Activated CD4-positive, alpha-beta T cell treated with anti-CD3 and anti-CD28 coated beads for 36 hours (primary cell): ENCODE data around the gene ZIC4. TPM values are rescaled to one million over a fixed set of nuclear protein-coding genes. Genes with fewer than 3 reads are reported as not detected.

ENCODE experiments used
- ATAC-seq: fragments of 200-7000 bp; cut with Tn5 transposase; one replicate; pipeline ENCODE4 v1.10.0; 2021; ENCODE audit warnings: mild to moderate bottlenecking, moderate library complexity
- CTCF ChIA-PET: fragments of 350-600 bp; sonication (Branson Sonifier 250); formaldehyde crosslinking; loops from one replicate; lab custom pipeline; 2021; ENCODE audit warnings: antibody characterized with exemption; lab: Charles Lee
- POLR2A ChIA-PET: fragments of 350-600 bp; sonication (Branson Sonifier 250); formaldehyde crosslinking; loops from one replicate; lab custom pipeline; 2021; ENCODE audit warnings: antibody characterized with exemption, inconsistent platforms; lab: Charles Lee
- DNase-seq: peaks from one replicate; pipeline ENCODE4 v3.0.0-alpha.2; 2020
- H3K27ac Mint-ChIP-seq: one replicate; pipeline ENCODE4 v1.8.0; 2021; ENCODE audit warnings: mixed read lengths
- H3K27me3 Mint-ChIP-seq: one replicate; pipeline ENCODE4 v1.8.0; 2021; ENCODE audit warnings: mixed read lengths
- H3K36me3 Mint-ChIP-seq: one replicate; pipeline ENCODE4 v1.8.0; 2021; ENCODE audit warnings: low read depth, mixed read lengths
- H3K4me1 Mint-ChIP-seq: one replicate; pipeline ENCODE4 v1.8.0; 2021; ENCODE audit warnings: mixed read lengths
- H3K4me3 Mint-ChIP-seq: one replicate; pipeline ENCODE4 v1.8.0; 2021; ENCODE audit warnings: mild to moderate bottlenecking, moderate library complexity, mixed read lengths
- H3K9me3 Mint-ChIP-seq: one replicate; pipeline ENCODE4 v1.8.0; 2021; ENCODE audit warnings: low read depth, mixed read lengths
- intact Hi-C, 2 experiments: fragments of 100-400 bp; cut with DNase I in 1 of 2; cut with micrococcal nuclease in 1 of 2; formaldehyde crosslinking; loops; one replicate each; pipeline versions ENCODE4 v1.14.2 to v1.15.1; 2022 to 2024; cut with DNase I, micrococcal nuclease
- total RNA-seq, 2 experiments: library from RNA; stranded (reverse); gene quantifications; one replicate each; pipeline ENCODE4 v1.2.3, GENCODE V29; 2021

The ZIC4 gene
- total RNA-seq, result not detected

GRCh38 chr3:147406028-147406931 is at the start of gene ZIC4:
TSS of gene ZIC4 (minus strand) at chr3:147406543. CDS start at chr3:147402797, 3,746 bp downstream.
- H3K36me3 Mint-ChIP-seq, result peaks cover 18% of the 10 kb centered on the region
- H3K4me1 Mint-ChIP-seq, result peaks cover 24% of the 10 kb centered on the region
- H3K9me3 Mint-ChIP-seq, result peaks cover 5% of the 10 kb centered on the region
- POLR2A ChIA-PET, result no interaction called here
- H3K27me3 Mint-ChIP-seq, result peaks cover 74% of the 10 kb centered on the region
- DNase-seq, result no peak
- no peak within 1 kb of the TSS for H3K27ac Mint-ChIP-seq
- no peak within 1 kb of the TSS for H3K4me3 Mint-ChIP-seq
- ATAC-seq, result no peak
- CTCF ChIA-PET, result no interaction called here
- intact Hi-C loops, result no loop called here

DNA sequence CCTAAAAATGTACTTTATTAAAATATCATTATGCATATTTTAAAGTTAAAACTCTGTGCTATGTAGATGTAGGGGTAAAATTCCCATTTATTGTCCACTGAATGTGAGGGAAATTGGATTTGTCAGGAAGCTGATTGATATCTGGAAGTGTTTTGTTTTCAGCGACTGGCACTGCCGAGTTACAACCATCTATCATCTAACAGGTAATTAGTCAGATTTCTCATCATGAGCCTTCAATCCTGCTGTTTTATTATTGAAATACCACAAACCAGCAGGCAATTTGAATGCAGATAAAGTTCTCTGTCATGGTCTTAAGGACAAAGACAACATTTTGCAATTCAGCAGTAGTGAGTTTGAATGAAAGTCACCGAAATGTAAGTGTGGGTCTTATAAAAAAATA is 43.3 kb upstream of the ZIC4 start:
- H3K27ac Mint-ChIP-seq, result no peak overlapping the region
- intact Hi-C loops, result no loop called here
- DNase-seq, result no peak
- no peaks in the 10 kb centered on the region for H3K27me3 Mint-ChIP-seq
- H3K4me3 Mint-ChIP-seq, result no peak overlapping the region
- POLR2A ChIA-PET, result no interaction called here
- ATAC-seq, result no peak
- H3K9me3 Mint-ChIP-seq, result no peaks in the 10 kb centered on the region
- no peaks in the 10 kb centered on the region for H3K4me1 Mint-ChIP-seq
- no peaks in the 10 kb centered on the region for H3K36me3 Mint-ChIP-seq
- CTCF ChIA-PET, result no interaction called here

DNA sequence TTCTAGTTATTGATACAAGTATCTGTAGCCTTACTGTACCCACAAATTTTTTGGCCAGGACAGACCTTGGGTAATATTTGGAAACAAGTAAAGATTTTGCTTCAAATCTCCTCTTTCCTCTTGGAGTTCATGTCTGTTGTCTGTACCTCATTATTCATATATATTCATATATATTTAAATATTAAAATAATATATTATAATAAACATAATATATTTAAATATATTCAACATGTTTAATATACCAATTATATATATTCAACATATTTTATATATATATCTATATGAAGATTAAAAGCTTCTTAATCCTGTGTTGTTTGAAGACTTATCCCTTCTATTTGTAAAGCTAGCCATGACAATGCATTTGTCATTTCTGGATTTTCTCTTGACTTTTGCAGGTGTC is 40.9 kb upstream of the ZIC4 start:
- ATAC-seq (no peak), DNase-seq (no peak)
- no peak overlapping the region for H3K4me3 Mint-ChIP-seq
- H3K36me3 Mint-ChIP-seq, result no peaks in the 10 kb centered on the region
- H3K27me3 Mint-ChIP-seq, result no peaks in the 10 kb centered on the region
- H3K9me3 Mint-ChIP-seq, result no peaks in the 10 kb centered on the region
- H3K4me1 Mint-ChIP-seq, result no peaks in the 10 kb centered on the region
- no peak overlapping the region for H3K27ac Mint-ChIP-seq
- POLR2A ChIA-PET, result no interaction called here
- intact Hi-C loops, result no loop called here
- CTCF ChIA-PET, result interaction anchor here (1.1 kb wide), 1 partner anchor 207 kb away, joined by 3 read pairs; no protein-coding TSS in a partner anchor

DNA sequence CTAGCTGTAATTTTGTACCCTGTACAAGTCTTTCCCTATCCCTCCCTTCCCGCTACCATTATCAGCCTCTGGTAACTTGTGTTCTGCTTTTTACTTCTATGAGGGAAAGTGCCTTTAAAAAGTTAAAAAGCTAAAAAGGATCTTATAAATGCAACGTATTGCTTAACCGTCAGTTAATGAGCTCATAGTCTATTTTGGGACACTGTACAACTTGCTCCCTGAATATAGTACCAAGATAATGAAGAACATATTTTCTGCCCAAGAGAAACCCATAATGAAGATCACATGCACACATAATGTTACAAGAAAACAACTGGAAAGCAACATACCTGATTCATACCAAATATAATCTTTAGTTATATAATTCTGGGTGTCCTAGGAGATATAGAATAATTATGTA is 25.4 kb upstream of the ZIC4 start:
- ChIA-PET POLR2A (no interaction called here), CTCF (no interaction called here)
- no peak overlapping the region for H3K4me3 Mint-ChIP-seq
- H3K27ac Mint-ChIP-seq, result no peak overlapping the region
- no peak for DNase-seq
- H3K27me3 Mint-ChIP-seq, result peaks cover 8% of the 10 kb centered on the region
- no peak for ATAC-seq
- no peaks in the 10 kb centered on the region for H3K4me1 Mint-ChIP-seq
- H3K9me3 Mint-ChIP-seq, result no peaks in the 10 kb centered on the region
- H3K36me3 Mint-ChIP-seq, result no peaks in the 10 kb centered on the region
- intact Hi-C loops, result no loop called here

DNA sequence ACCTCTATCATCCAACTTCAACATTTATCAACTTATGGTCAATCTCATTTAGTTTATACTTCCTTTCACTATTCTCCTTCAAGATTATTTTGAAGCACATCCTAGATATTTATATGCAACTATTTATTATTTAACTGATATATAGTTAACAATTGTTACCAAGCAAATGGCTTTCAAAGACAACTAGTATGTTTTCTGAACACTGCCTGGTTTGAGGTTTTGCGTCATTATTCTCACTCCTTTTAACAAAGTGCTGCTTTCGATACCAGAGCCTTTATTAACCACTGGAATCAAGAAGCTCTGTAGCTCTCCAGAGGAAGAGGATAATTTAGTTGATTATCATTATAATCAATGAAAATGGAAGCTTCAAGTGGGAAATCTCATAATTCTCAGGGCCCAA is 22.4 kb upstream of the ZIC4 start:
- Mint-ChIP-seq H3K9me3 (peaks cover under 1% of the 10 kb centered on the region), H3K4me1 (no peaks in the 10 kb centered on the region), H3K4me3 (no peak overlapping the region), H3K27ac (no peak overlapping the region), H3K36me3 (no peaks in the 10 kb centered on the region), H3K27me3 (peaks cover 18% of the 10 kb centered on the region)
- intact Hi-C loops, result no loop called here
- no peak for DNase-seq
- no peak for ATAC-seq
- CTCF ChIA-PET, result interaction anchor here (0.6 kb wide), 1 partner anchor 265 kb away, joined by 3 read pairs; no protein-coding TSS in a partner anchor
- POLR2A ChIA-PET, result interaction anchor here (0.6 kb wide), 1 partner anchor 1019 kb away, joined by 6 read pairs; no protein-coding TSS in a partner anchor

DNA sequence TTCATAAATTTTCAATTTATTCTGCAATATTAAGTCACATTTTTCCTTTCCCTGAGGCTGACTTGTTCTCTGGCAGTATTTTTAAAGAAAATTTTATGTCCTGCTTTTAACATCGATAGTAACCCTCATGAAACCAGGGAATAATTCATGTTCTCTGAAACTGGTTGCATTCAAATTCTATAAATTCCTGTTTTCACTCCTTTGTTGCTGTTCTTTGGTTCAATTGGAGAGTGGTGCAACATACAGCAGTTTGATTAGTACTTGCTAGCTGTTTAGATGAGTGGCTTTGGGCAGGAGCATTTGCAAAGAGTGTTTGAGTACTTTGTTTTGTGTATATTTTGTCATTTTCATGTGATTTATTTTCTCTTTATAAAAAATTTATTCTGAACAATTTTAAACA is 22.0 kb upstream of the ZIC4 start:
- POLR2A ChIA-PET, result interaction anchor here (0.6 kb wide), 1 partner anchor 1019 kb away, joined by 6 read pairs; no protein-coding TSS in a partner anchor
- CTCF ChIA-PET, result no interaction called here
- intact Hi-C loops, result no loop called here

GRCh38 chr3:147427746-147428145 is 21.4 kb upstream of the ZIC4 start:
- intact Hi-C loops, result no loop called here
- ATAC-seq, result no peak
- H3K36me3 Mint-ChIP-seq, result peaks cover 1% of the 10 kb centered on the region
- peaks cover 2% of the 10 kb centered on the region for H3K9me3 Mint-ChIP-seq
- no peak overlapping the region for H3K27ac Mint-ChIP-seq
- peaks cover 26% of the 10 kb centered on the region for H3K27me3 Mint-ChIP-seq
- no peaks in the 10 kb centered on the region for H3K4me1 Mint-ChIP-seq
- ChIA-PET POLR2A (no interaction called here), CTCF (no interaction called here)
- no peak for DNase-seq
- no peak overlapping the region for H3K4me3 Mint-ChIP-seq

More for the DNA sequence above, 22.0 kb upstream of the ZIC4 start:
- Mint-ChIP-seq H3K27me3 (peaks cover 22% of the 10 kb centered on the region), H3K27ac (no peak overlapping the region), H3K4me1 (no peaks in the 10 kb centered on the region), H3K9me3 (peaks cover 2% of the 10 kb centered on the region), H3K36me3 (no peaks in the 10 kb centered on the region), H3K4me3 (no peak overlapping the region)
- no peak for ATAC-seq
- no peak for DNase-seq

DNA sequence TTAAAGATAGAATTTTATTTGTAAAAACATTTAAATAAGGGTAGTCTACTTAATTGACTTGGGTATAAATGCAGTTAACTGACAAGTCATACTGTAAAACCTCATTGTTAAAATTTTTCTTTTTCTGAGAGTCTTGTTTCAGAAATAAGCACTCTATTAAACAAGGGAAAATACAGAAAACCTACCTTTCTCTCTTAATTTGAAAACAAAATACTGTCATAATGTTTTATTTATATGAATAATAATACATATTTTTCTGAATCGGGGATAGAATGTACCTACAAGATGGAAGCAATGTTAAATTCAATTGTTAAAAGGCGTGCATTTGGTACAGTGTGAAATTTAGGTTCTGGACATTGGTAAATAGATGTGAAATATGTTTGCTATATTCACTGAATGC is 20.6 kb upstream of the ZIC4 start:
- ATAC-seq (no peak), DNase-seq (no peak)
- H3K36me3 Mint-ChIP-seq, result peaks cover 4% of the 10 kb centered on the region
- CTCF ChIA-PET, result no interaction called here
- POLR2A ChIA-PET, result no interaction called here
- intact Hi-C loops, result no loop called here
- peaks cover 34% of the 10 kb centered on the region for H3K27me3 Mint-ChIP-seq
- H3K4me3 Mint-ChIP-seq, result no peak overlapping the region
- no peaks in the 10 kb centered on the region for H3K4me1 Mint-ChIP-seq
- no peak overlapping the region for H3K27ac Mint-ChIP-seq
- H3K9me3 Mint-ChIP-seq, result peaks cover 2% of the 10 kb centered on the region

- no peak overlapping the region for H3K27ac Mint-ChIP-seq
Observed at GRCh38 chr3:147425388-147425850, 19.1 kb upstream of the ZIC4 start.

GRCh38 chr3:147424581-147425387 is 18.4 kb upstream of the ZIC4 start:
- Mint-ChIP-seq H3K9me3 (peaks cover 2% of the 10 kb centered on the region), H3K36me3 (peaks cover 4% of the 10 kb centered on the region), H3K27me3 (peaks cover 44% of the 10 kb centered on the region), H3K27ac (no peak overlapping the region), H3K4me3 (no peak overlapping the region), H3K4me1 (no peaks in the 10 kb centered on the region)
- no peak for ATAC-seq
- no peak for DNase-seq
- intact Hi-C loops, result loop anchor here in 1 of 2 experiments (2.0 kb wide), 1 partner anchor 14 kb away; no protein-coding TSS in a partner anchor
- CTCF ChIA-PET, result interaction anchor here (0.6 kb wide), 1 partner anchor 35 kb away, joined by 3 read pairs; no protein-coding TSS in a partner anchor
- POLR2A ChIA-PET, result no interaction called here

More at GRCh38 chr3:147425388-147425850, 19.1 kb upstream of the ZIC4 start:
- ChIA-PET POLR2A (interaction anchor here (0.7 kb wide), 1 partner anchor 15 kb away, joined by 3 read pairs; no protein-coding TSS in a partner anchor), CTCF (no interaction called here)
- Mint-ChIP-seq H3K27me3 (peaks cover 40% of the 10 kb centered on the region), H3K36me3 (peaks cover 4% of the 10 kb centered on the region), H3K9me3 (peaks cover 2% of the 10 kb centered on the region), H3K4me3 (no peak overlapping the region), H3K4me1 (no peaks in the 10 kb centered on the region)
- DNase-seq (no peak), ATAC-seq (no peak)
- intact Hi-C loops, result loop anchor here in 1 of 2 experiments (2.0 kb wide), 1 partner anchor 15 kb away; no protein-coding TSS in a partner anchor
